SK-N-SH treated with all-trans-retinoic acid at 6 μM for 48 hours (cell line): ENCODE measurements around the gene PSME3IP1.

ENCODE experiments used
- ARNTL ChIP-seq: fragments of 450-650 bp; formaldehyde crosslinking; IDR thresholded peaks from 2 replicates; pipeline ENCODE4 v1.5.0; 2020; ENCODE audit warnings: low read depth, mild to moderate bottlenecking, moderate library complexity, borderline replicate concordance
- GLIS3 ChIP-seq: fragments of 250-450 bp; sonication (Bioruptor Pico); IDR thresholded peaks from 2 replicates; pipeline ENCODE4 v1.5.0; 2020; ENCODE audit warnings: mild to moderate bottlenecking, moderate library complexity
- OSR1 ChIP-seq: fragments of 250-450 bp; sonication (Bioruptor Pico); IDR thresholded peaks from 2 replicates; pipeline ENCODE4 v1.8.0; 2022; ENCODE audit warnings: moderate library complexity, mild to moderate bottlenecking, inconsistent platforms
- SNAI2 ChIP-seq: fragments of 250-450 bp; sonication (Bioruptor Pico); IDR thresholded peaks from 2 replicates; pipeline ENCODE4 v1.5.0; 2020; ENCODE audit warnings: mild to moderate bottlenecking, moderate library complexity
- TF ChIP-seq, protein P1 (sequence below): fragments of 250-450 bp; sonication (Bioruptor Pico); IDR thresholded peaks from 2 replicates; pipeline ENCODE4 v1.5.1; 2020; ENCODE audit warnings: low read depth, mild to moderate bottlenecking, moderate library complexity

DNA sequence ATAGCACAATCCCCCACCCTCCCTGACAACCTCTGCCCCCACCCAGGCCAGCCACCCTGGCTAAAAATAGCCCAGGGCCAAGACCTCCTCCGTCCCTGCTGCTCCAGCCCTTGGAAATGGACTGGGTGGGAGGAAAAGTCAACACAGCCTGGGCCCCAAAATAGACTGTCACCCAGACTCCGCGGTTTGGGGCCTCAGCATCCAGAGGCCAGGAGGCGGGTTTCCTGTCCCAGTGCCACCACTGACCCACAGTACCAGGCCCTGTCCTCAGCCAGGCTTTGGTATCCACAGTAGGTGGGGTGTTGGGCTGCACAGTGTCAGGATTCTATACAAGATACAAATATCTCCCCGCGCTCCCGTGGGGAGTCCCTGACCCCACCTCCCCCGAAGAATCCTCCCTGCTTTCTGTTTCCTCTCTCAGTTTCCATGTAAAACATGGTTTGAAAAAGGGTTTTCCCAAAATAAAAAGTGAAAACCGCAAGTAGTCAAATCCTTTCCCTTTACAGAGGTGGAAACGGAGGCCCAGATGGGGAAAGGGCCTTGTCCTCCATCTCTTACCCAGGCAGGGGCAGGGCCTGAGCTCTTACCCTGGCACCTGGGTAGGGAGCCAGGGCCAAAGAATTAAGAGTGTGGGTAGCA is 73.3 kb downstream of the PSME3IP1 start:
- TF ChIP-seq ARNTL (CRISPR knock-in tag) (no peak), SNAI2 (no peak), GLIS3 (CRISPR knock-in tag) (no peak), OSR1 (CRISPR knock-in tag) (no peak)
- TF ChIP-seq, protein P1, sequence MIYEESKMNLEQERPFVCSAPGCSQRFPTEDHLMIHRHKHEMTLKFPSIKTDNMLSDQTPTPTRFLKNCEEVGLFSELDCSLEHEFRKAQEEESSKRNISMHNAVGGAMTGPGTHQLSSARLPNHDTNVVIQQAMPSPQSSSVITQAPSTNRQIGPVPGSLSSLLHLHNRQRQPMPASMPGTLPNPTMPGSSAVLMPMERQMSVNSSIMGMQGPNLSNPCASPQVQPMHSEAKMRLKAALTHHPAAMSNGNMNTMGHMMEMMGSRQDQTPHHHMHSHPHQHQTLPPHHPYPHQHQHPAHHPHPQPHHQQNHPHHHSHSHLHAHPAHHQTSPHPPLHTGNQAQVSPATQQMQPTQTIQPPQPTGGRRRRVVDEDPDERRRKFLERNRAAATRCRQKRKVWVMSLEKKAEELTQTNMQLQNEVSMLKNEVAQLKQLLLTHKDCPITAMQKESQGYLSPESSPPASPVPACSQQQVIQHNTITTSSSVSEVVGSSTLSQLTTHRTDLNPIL (CRISPR knock-in tag), result no peak
